DOHH2 (cell line): ENCODE measurements around the gene NEUROG2.

Experiments
- CTCF ChIP-seq: fragments of 200-600 bp; sonication (generic); IDR thresholded peaks from one replicate; pipeline ENCODE4 v1.5.1; 2014; ENCODE audit warnings: antibody characterized with exemption, mild to moderate bottlenecking, low read depth, low read length; ENCODE audit not compliant: poor library complexity, severe bottlenecking
- EZH2phosphoT487 ChIP-seq: fragments of 200-600 bp; sonication (generic); IDR thresholded peaks from 2 replicates; pipeline ENCODE4 v1.6.1; 2017; ENCODE audit warnings: borderline replicate concordance, mild to moderate bottlenecking, antibody characterized with exemption, low read length, moderate library complexity, mixed read lengths

- no peak for TF ChIP-seq CTCF
- no peak for TF ChIP-seq EZH2phosphoT487
These were observed 23.7 kb downstream of the NEUROG2 start for GRCh38 chr4:112492321-112492720.
